HepG2 (cell line): ENCODE measurements around the gene EGR1. TPM values are rescaled to one million over a fixed set of nuclear protein-coding genes. Genes with fewer than 3 reads are reported as not detected.

Source experiments
- HDAC2 ChIP-seq: sonication (generic); formaldehyde crosslinking; IDR thresholded peaks from 2 replicates; pipeline ENCODE4 v1.4.0; 2020; ENCODE audit warnings: missing genetic modification reagents
- MAFK ChIP-seq, 2 experiments: IDR thresholded peaks in 1 of 2; conservative IDR thresholded peaks in 1 of 2; 2 replicates each; pipeline ENCODE4 v1.6.1; 2011; ENCODE audit warnings: improper control_type of control experiment in 2 of 2, low read length in 2 of 2
- ZNF350 ChIP-seq: sonication (generic); formaldehyde crosslinking; IDR thresholded peaks from 2 replicates; pipeline ENCODE4 v1.4.0; 2020; ENCODE audit warnings: mild to moderate bottlenecking, low read depth, missing genetic modification reagents, borderline replicate concordance
- ZNF569 ChIP-seq: sonication (generic); formaldehyde crosslinking; IDR thresholded peaks from 2 replicates; pipeline ENCODE4 v1.5.0; 2020; ENCODE audit warnings: mild to moderate bottlenecking, missing genetic modification reagents, moderate library complexity, borderline replicate concordance
- ZNF891 ChIP-seq: sonication (generic); formaldehyde crosslinking; IDR thresholded peaks from 2 replicates; pipeline ENCODE4 v1.5.0; 2020; ENCODE audit warnings: mild to moderate bottlenecking, missing genetic modification reagents
- ZSCAN29 ChIP-seq: sonication (generic); formaldehyde crosslinking; conservative IDR thresholded peaks from 2 replicates; pipeline ENCODE4 v1.4.0; 2020; ENCODE audit warnings: mild to moderate bottlenecking, missing genetic modification reagents
- ZZZ3 ChIP-seq: sonication (generic); formaldehyde crosslinking; IDR thresholded peaks from 2 replicates; pipeline ENCODE4 v1.4.0; 2020; ENCODE audit warnings: missing genetic modification reagents, mild to moderate bottlenecking, borderline replicate concordance
- polyA plus RNA-seq, 8 experiments: library from polyadenylated mRNA; depleted of rRNA in 3 of 8; stranded (reverse) in 7 of 8; unstranded in 1 of 8; fragments of >200 nt; fragmentation: Illumina TruSeq in 4 of 8; extraction: Trizol in 4 of 8; gene quantifications; 2 replicates each; pipeline versions ENCODE4 v1.2.1 to v1.2.3, GENCODE V29; 2011 to 2016; ENCODE audit warnings: low read depth in 4 of 8, missing spikeins in 1 of 8, mixed read lengths in 1 of 8; ENCODE audit not compliant: insufficient read depth in 1 of 8
- total RNA-seq, 5 experiments: library from RNA; depleted of rRNA; stranded (reverse); fragments of >200 nt; fragmentation: Illumina TruSeq; extraction: Trizol; gene quantifications; 2 replicates each; pipeline ENCODE4 v1.2.3, GENCODE V29; 2016; ENCODE audit warnings: low read depth in 1 of 5
- TF ChIP-seq, protein P1 (sequence below), 2 experiments: sonication (generic) in 1 of 2; formaldehyde crosslinking in 1 of 2; IDR thresholded peaks; 2 replicates each; pipeline versions ENCODE4 v1.4.0 to v1.6.1; 2018 to 2020; ENCODE audit warnings: missing genetic modification reagents in 2 of 2, borderline replicate concordance in 1 of 2, low read depth in 1 of 2, mild to moderate bottlenecking in 1 of 2, missing biosample characterization in 1 of 2
- TF ChIP-seq, protein P2 (sequence below): sonication (generic); formaldehyde crosslinking; IDR thresholded peaks from 2 replicates; pipeline ENCODE4 v1.8.0; 2022; ENCODE audit warnings: missing genetic modification reagents, mild to moderate bottlenecking, inconsistent platforms, borderline replicate concordance
- TF ChIP-seq, protein P3 (sequence below): sonication (generic); formaldehyde crosslinking; IDR thresholded peaks from 2 replicates; pipeline ENCODE4 v1.4.0; 2020; ENCODE audit warnings: low read depth, mild to moderate bottlenecking, missing genetic modification reagents
- TF ChIP-seq, protein P4 (sequence below): sonication (generic); formaldehyde crosslinking; IDR thresholded peaks from 2 replicates; pipeline ENCODE4 v1.5.1; 2020; ENCODE audit warnings: mild to moderate bottlenecking, moderate library complexity, missing genetic modification reagents
- TF ChIP-seq, protein P5 (sequence below): sonication (generic); formaldehyde crosslinking; conservative IDR thresholded peaks from 2 replicates; pipeline ENCODE4 v1.8.0; 2022; ENCODE audit warnings: mild to moderate bottlenecking, moderate library complexity, missing genetic modification reagents
- TF ChIP-seq, protein P6 (sequence below): IDR thresholded peaks from 2 replicates; pipeline ENCODE4 v1.4.0; 2020; ENCODE audit warnings: mild to moderate bottlenecking, missing genetic modification reagents
- TF ChIP-seq, protein P7 (sequence below): IDR thresholded peaks from 2 replicates; pipeline ENCODE4 v1.6.1; 2016; ENCODE audit warnings: missing genetic modification reagents, missing compliant biosample characterization

The EGR1 gene
- total and polyA plus RNA-seq, 2 of the 13 experiments (the other 11 are each of a cell fraction or from before 2014, with no cell fraction given), result 4.1 to 4.5 TPM

DNA sequence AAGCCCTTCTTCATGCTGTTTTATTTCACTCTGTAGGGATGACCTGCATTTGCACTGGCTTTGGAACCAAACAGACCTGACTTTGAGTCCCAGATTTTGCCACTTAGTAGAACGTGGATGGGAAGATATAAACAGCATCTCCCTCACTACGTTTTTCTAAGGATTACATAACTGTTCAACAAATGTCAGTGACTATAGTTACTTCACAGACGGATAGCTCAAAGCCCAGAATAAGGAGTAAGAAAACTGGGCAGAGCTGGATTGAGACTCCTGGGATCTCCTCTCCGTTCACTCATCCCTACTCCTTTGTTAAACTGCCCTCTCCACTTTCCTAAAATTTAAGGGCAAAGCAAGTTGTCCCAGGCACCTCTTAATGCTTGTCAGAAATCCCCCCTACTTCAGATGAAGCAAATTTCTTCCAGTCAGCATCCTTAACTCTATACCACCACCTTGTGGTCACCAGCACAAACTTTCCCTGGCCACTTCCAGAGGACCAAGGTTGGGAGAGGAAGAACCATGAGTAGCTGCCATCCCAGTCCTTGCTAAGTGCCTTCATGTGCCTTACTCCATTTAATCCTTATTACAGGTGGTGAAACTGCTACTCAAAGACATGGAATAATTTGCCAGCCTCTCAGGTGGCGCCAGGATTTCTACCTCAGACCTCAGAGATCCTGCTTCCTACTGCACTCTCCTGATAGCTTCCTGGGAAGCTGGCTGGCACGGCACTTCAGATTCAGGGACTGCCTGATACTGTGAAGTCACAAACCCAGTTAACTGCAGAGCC, 38.4 kb downstream of the EGR1 start (continued):
- TF ChIP-seq, protein P1, sequence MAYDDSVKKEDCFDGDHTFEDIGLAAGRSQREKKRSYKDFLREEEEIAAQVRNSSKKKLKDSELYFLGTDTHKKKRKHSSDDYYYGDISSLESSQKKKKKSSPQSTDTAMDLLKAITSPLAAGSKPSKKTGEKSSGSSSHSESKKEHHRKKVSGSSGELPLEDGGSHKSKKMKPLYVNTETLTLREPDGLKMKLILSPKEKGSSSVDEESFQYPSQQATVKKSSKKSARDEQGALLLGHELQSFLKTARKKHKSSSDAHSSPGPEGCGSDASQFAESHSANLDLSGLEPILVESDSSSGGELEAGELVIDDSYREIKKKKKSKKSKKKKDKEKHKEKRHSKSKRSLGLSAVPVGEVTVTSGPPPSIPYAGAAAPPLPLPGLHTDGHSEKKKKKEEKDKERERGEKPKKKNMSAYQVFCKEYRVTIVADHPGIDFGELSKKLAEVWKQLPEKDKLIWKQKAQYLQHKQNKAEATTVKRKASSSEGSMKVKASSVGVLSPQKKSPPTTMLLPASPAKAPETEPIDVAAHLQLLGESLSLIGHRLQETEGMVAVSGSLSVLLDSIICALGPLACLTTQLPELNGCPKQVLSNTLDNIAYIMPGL (CRISPR knock-in tag; IDR thresholded peaks at IDR 0.05; ENCODE audit: borderline replicate concordance in 1 of 2, low read depth in 1 of 2), result 0 out of 4 replicates have a peak, but pooled peaks of 1 of the 2 experiments have one; percentile 22
- TF ChIP-seq, protein P2, sequence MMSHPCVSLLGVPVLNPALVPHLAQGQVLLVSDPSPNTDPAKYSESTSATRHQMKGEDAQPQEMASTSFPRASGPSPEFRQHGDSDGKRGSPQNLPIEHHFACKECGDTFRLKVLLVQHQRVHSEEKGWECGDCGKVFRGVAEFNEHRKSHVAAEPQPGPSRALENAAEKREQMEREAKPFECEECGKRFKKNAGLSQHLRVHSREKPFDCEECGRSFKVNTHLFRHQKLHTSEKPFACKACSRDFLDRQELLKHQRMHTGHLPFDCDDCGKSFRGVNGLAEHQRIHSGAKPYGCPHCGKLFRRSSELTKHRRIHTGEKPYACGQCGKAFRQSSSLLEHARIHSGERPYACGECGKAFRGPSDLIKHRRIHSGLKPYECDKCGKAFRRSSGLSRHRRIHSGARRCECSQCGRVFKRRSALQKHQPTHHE (CRISPR knock-in tag), result no peak
- TF ChIP-seq, protein P3, sequence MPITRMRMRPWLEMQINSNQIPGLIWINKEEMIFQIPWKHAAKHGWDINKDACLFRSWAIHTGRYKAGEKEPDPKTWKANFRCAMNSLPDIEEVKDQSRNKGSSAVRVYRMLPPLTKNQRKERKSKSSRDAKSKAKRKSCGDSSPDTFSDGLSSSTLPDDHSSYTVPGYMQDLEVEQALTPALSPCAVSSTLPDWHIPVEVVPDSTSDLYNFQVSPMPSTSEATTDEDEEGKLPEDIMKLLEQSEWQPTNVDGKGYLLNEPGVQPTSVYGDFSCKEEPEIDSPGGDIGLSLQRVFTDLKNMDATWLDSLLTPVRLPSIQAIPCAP (CRISPR knock-in tag), result no peak
- no peak for TF ChIP-seq ZNF569 (CRISPR knock-in tag)
- 0 out of 2 replicates have a peak, but pooled peaks have one; percentile 14 for TF ChIP-seq HDAC2 (CRISPR knock-in tag)
- TF ChIP-seq, protein P4, sequence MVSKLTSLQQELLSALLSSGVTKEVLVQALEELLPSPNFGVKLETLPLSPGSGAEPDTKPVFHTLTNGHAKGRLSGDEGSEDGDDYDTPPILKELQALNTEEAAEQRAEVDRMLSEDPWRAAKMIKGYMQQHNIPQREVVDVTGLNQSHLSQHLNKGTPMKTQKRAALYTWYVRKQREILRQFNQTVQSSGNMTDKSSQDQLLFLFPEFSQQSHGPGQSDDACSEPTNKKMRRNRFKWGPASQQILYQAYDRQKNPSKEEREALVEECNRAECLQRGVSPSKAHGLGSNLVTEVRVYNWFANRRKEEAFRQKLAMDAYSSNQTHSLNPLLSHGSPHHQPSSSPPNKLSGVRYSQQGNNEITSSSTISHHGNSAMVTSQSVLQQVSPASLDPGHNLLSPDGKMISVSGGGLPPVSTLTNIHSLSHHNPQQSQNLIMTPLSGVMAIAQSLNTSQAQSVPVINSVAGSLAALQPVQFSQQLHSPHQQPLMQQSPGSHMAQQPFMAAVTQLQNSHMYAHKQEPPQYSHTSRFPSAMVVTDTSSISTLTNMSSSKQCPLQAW (CRISPR knock-in tag), result 0 out of 2 replicates have a peak, but pooled peaks have one; percentile 37
- peak; percentile 45 to 55 for TF ChIP-seq MAFK (conservative IDR thresholded peaks at IDR 0.05 in 1 of 2, IDR thresholded peaks at IDR 0.05 in 1 of 2; ENCODE audit: low read length in 2 of 2)
- no peak for TF ChIP-seq ZNF891 (CRISPR knock-in tag)
- TF ChIP-seq, protein P5, sequence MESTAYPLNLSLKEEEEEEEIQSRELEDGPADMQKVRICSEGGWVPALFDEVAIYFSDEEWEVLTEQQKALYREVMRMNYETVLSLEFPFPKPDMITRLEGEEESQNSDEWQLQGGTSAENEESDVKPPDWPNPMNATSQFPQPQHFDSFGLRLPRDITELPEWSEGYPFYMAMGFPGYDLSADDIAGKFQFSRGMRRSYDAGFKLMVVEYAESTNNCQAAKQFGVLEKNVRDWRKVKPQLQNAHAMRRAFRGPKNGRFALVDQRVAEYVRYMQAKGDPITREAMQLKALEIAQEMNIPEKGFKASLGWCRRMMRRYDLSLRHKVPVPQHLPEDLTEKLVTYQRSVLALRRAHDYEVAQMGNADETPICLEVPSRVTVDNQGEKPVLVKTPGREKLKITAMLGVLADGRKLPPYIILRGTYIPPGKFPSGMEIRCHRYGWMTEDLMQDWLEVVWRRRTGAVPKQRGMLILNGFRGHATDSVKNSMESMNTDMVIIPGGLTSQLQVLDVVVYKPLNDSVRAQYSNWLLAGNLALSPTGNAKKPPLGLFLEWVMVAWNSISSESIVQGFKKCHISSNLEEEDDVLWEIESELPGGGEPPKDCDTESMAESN, result no peak
- TF ChIP-seq ZZZ3, result no peak
- TF ChIP-seq, protein P6, sequence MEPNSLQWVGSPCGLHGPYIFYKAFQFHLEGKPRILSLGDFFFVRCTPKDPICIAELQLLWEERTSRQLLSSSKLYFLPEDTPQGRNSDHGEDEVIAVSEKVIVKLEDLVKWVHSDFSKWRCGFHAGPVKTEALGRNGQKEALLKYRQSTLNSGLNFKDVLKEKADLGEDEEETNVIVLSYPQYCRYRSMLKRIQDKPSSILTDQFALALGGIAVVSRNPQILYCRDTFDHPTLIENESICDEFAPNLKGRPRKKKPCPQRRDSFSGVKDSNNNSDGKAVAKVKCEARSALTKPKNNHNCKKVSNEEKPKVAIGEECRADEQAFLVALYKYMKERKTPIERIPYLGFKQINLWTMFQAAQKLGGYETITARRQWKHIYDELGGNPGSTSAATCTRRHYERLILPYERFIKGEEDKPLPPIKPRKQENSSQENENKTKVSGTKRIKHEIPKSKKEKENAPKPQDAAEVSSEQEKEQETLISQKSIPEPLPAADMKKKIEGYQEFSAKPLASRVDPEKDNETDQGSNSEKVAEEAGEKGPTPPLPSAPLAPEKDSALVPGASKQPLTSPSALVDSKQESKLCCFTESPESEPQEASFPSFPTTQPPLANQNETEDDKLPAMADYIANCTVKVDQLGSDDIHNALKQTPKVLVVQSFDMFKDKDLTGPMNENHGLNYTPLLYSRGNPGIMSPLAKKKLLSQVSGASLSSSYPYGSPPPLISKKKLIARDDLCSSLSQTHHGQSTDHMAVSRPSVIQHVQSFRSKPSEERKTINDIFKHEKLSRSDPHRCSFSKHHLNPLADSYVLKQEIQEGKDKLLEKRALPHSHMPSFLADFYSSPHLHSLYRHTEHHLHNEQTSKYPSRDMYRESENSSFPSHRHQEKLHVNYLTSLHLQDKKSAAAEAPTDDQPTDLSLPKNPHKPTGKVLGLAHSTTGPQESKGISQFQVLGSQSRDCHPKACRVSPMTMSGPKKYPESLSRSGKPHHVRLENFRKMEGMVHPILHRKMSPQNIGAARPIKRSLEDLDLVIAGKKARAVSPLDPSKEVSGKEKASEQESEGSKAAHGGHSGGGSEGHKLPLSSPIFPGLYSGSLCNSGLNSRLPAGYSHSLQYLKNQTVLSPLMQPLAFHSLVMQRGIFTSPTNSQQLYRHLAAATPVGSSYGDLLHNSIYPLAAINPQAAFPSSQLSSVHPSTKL (CRISPR knock-in tag), result no peak
- no peak for TF ChIP-seq ZSCAN29
- TF ChIP-seq ZNF350 (CRISPR knock-in tag), result no peak
- TF ChIP-seq, protein P7, sequence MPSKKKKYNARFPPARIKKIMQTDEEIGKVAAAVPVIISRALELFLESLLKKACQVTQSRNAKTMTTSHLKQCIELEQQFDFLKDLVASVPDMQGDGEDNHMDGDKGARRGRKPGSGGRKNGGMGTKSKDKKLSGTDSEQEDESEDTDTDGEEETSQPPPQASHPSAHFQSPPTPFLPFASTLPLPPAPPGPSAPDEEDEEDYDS, result 0 out of 2 replicates have a peak, but pooled peaks have one; percentile 33
